ENCODE measurements around the gene DYNC1H1.

The DYNC1H1 gene

GRCh38 chr14:102094101-102094500 is 129.7 kb downstream of the DYNC1H1 start:
- no peaks in the 10 kb centered on the region for H3K27me3 ChIP-seq (ENCODE audit: control insufficient read depth, insufficient read depth, low read length)
- H3K4me1 ChIP-seq (ENCODE audit: control insufficient read depth, insufficient read depth, low read length): peaks cover 10% of the 10 kb centered on the region
- H3K4me3 ChIP-seq (ENCODE audit: low read depth, low read length): no peak overlapping the region
- no peaks in the 10 kb centered on the region for H3K9me3 ChIP-seq (ENCODE audit: control insufficient read depth, insufficient read depth, low read length)
- no peaks in the 10 kb centered on the region for H3K36me3 ChIP-seq (ENCODE audit: control insufficient read depth, insufficient read depth, low read length)
- H3K9ac ChIP-seq (ENCODE audit: low read depth, low read length): no peak overlapping the region

GRCh38 chr14:102095231-102095870 is 131.0 kb downstream of the DYNC1H1 start:
- no peak overlapping the region for H3K9ac ChIP-seq (ENCODE audit: low read depth, low read length)
- H3K9me3 ChIP-seq (ENCODE audit: control insufficient read depth, insufficient read depth, low read length): no peaks in the 10 kb centered on the region
- peaks cover 10% of the 10 kb centered on the region for H3K4me1 ChIP-seq (ENCODE audit: control insufficient read depth, insufficient read depth, low read length)
- H3K36me3 ChIP-seq (ENCODE audit: control insufficient read depth, insufficient read depth, low read length): no peaks in the 10 kb centered on the region
- no peak overlapping the region for H3K4me3 ChIP-seq (ENCODE audit: low read depth, low read length)
- no peaks in the 10 kb centered on the region for H3K27me3 ChIP-seq (ENCODE audit: control insufficient read depth, insufficient read depth, low read length)

GRCh38 chr14:102095871-102096568 is 131.6 kb downstream of the DYNC1H1 start:
- no peak overlapping the region for H3K9ac ChIP-seq (ENCODE audit: low read depth, low read length)
- H3K4me3 ChIP-seq (ENCODE audit: low read depth, low read length): peak overlapping the region; percentile 9
- no peaks in the 10 kb centered on the region for H3K36me3 ChIP-seq (ENCODE audit: control insufficient read depth, insufficient read depth, low read length)
- no peaks in the 10 kb centered on the region for H3K9me3 ChIP-seq (ENCODE audit: control insufficient read depth, insufficient read depth, low read length)
- peaks cover 10% of the 10 kb centered on the region for H3K4me1 ChIP-seq (ENCODE audit: control insufficient read depth, insufficient read depth, low read length)
- H3K27me3 ChIP-seq (ENCODE audit: control insufficient read depth, insufficient read depth, low read length): no peaks in the 10 kb centered on the region

GRCh38 chr14:102096569-102097188 is 132.3 kb downstream of the DYNC1H1 start:
- Histone ChIP-seq H3K9me3 (ENCODE audit: control insufficient read depth, insufficient read depth, low read length) (no peaks in the 10 kb centered on the region), H3K36me3 (ENCODE audit: control insufficient read depth, insufficient read depth, low read length) (no peaks in the 10 kb centered on the region), H3K9ac (ENCODE audit: low read depth, low read length) (no peak overlapping the region), H3K4me1 (ENCODE audit: control insufficient read depth, insufficient read depth, low read length) (peaks cover 10% of the 10 kb centered on the region), H3K27me3 (ENCODE audit: control insufficient read depth, insufficient read depth, low read length) (no peaks in the 10 kb centered on the region), H3K4me3 (ENCODE audit: low read depth, low read length) (peak overlapping the region; percentile 9)

- peaks cover 10% of the 10 kb centered on the region for H3K4me1 ChIP-seq (ENCODE audit: control insufficient read depth, insufficient read depth, low read length)
- H3K36me3 ChIP-seq (ENCODE audit: control insufficient read depth, insufficient read depth, low read length): no peaks in the 10 kb centered on the region
- no peak overlapping the region for H3K4me3 ChIP-seq (ENCODE audit: low read depth, low read length)
- H3K9ac ChIP-seq (ENCODE audit: low read depth, low read length): no peak overlapping the region
- no peaks in the 10 kb centered on the region for H3K27me3 ChIP-seq (ENCODE audit: control insufficient read depth, insufficient read depth, low read length)
- H3K9me3 ChIP-seq (ENCODE audit: control insufficient read depth, insufficient read depth, low read length): no peaks in the 10 kb centered on the region
Observed at GRCh38 chr14:102097441-102098135, 133.2 kb downstream of the DYNC1H1 start.

- no peaks in the 10 kb centered on the region for H3K9me3 ChIP-seq (ENCODE audit: control insufficient read depth, insufficient read depth, low read length)
- no peak overlapping the region for H3K9ac ChIP-seq (ENCODE audit: low read depth, low read length)
- no peaks in the 10 kb centered on the region for H3K27me3 ChIP-seq (ENCODE audit: control insufficient read depth, insufficient read depth, low read length)
- no peaks in the 10 kb centered on the region for H3K4me1 ChIP-seq (ENCODE audit: control insufficient read depth, insufficient read depth, low read length)
- no peak overlapping the region for H3K4me3 ChIP-seq (ENCODE audit: low read depth, low read length)
- H3K36me3 ChIP-seq (ENCODE audit: control insufficient read depth, insufficient read depth, low read length): no peaks in the 10 kb centered on the region
Observed at GRCh38 chr14:102103062-102103695, 138.8 kb downstream of the DYNC1H1 start.

- Histone ChIP-seq H3K4me3 (ENCODE audit: low read depth, low read length) (no peak overlapping the region), H3K4me1 (ENCODE audit: control insufficient read depth, insufficient read depth, low read length) (no peaks in the 10 kb centered on the region), H3K27me3 (ENCODE audit: control insufficient read depth, insufficient read depth, low read length) (no peaks in the 10 kb centered on the region), H3K36me3 (ENCODE audit: control insufficient read depth, insufficient read depth, low read length) (no peaks in the 10 kb centered on the region), H3K9me3 (ENCODE audit: control insufficient read depth, insufficient read depth, low read length) (no peaks in the 10 kb centered on the region), H3K9ac (ENCODE audit: low read depth, low read length) (no peak overlapping the region)
Observed at GRCh38 chr14:102105369-102105768, 141.0 kb downstream of the DYNC1H1 start.

Data from iPS-15b (cell line).